ENCODE data around the gene OR51F1. TPM values are rescaled to one million over a fixed set of nuclear protein-coding genes. Genes with fewer than 3 reads are reported as not detected.

The OR51F1 gene
- total and polyA plus RNA-seq, 2 of the 8 experiments (the other 6 are each of a cell fraction or from before 2014, with no cell fraction given): not detected

DNA sequence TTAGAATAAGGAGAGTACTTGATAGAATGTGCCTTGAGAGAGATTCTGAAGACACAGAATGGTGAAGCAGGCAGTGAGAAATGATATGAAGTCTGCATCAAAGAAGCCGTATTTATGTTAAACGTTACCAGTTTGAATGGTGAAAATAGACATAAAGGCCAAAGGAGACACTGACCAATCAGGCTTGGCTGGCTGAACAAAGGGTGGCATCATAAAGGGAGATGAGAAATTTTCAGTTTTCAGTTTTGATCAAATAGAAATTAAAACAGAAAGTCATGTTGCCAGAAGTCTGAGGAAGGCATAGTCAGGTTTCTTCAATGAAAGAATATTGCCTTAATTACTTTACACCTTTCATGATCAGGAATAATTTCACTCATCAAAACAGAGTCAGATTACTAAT, 6.6 kb downstream of the OR51F1 start:
- WGBS, 2 experiments (ENCODE audit: extremely low coverage in 1 of 2, insufficient coverage in 1 of 2, insufficient read length in 1 of 2, insufficient replicate concordance in 2 of 2, low coverage in 1 of 2, low lambda C conversion rate in 2 of 2, missing lambda C conversion rate in 1 of 2): 86% methylated on average over 2 of the region's 2 CpGs; no CpG with 5 or more reads in 1 of the 2 experiments
- CTCF ChIA-PET (ENCODE audit: partially characterized antibody): no interaction called here
- H4K5ac ChIP-seq (ENCODE audit: insufficient read length, low read depth, low read length): no peak overlapping the region

More for the DNA sequence above, 6.6 kb downstream of the OR51F1 start:
- H3K18ac ChIP-seq (ENCODE audit: extremely low read depth, low read length): no peak overlapping the region
- FAIRE-seq: no peak
- no peak overlapping the region for H2AK5ac ChIP-seq (ENCODE audit: low read depth, low read length)
- H3K79me2 ChIP-seq (ENCODE audit: control insufficient read depth in 1 of 2, insufficient read depth in 2 of 2, low read length in 2 of 2): no peaks in the 10 kb centered on the region
- no peak overlapping the region for H3K4me3 ChIP-seq (ENCODE audit: extremely low read depth in 1 of 4, insufficient read depth in 2 of 4, low read depth in 3 of 4, low read length in 4 of 4)
- H3K56ac ChIP-seq (replicated peaks; ENCODE audit: insufficient read length, low read depth, low read length): no peak overlapping the region
- no peak overlapping the region for H3K14ac ChIP-seq (ENCODE audit: insufficient read length)
- H3K4ac ChIP-seq (replicated peaks; ENCODE audit: insufficient read length, low read depth, low read length): no peak overlapping the region
- H3K9ac ChIP-seq (replicated peaks in 1 of 4; ENCODE audit: extremely low read depth in 1 of 4, low read depth in 3 of 4, low read length in 3 of 4): no peak overlapping the region
- H3K79me1 ChIP-seq (ENCODE audit: low read depth, low read length): no peaks in the 10 kb centered on the region
- H3K23ac ChIP-seq (ENCODE audit: insufficient read length): no peak overlapping the region
- no peak overlapping the region for H2BK5ac ChIP-seq (ENCODE audit: low read depth, low read length)
- no peaks in the 10 kb centered on the region for H3K23me2 ChIP-seq (ENCODE audit: low read depth, low read length)
- no peaks in the 10 kb centered on the region for H4K20me1 ChIP-seq (replicated peaks in 1 of 2; ENCODE audit: control insufficient read depth in 1 of 2, insufficient read depth in 2 of 2, low read length in 2 of 2)
- TF ChIP-seq NANOG (IDR thresholded peaks at IDR 0.05; ENCODE audit: insufficient read depth, low read depth, low read length, poor library complexity, severe bottlenecking): no peak
- no peak for TF ChIP-seq GABPA (IDR thresholded peaks at IDR 0.05; ENCODE audit: borderline replicate concordance, insufficient read depth, low read length)
- no peak for TF ChIP-seq SIX5 (IDR thresholded peaks at IDR 0.05; ENCODE audit: low read depth, low read length)
- no peak for TF ChIP-seq JUND (IDR thresholded peaks at IDR 0.05; ENCODE audit: low read length)
- TF ChIP-seq HDAC6 (IDR thresholded peaks at IDR 0.05; ENCODE audit: low read depth, low read length): no peak
- TF ChIP-seq BRCA1 (IDR thresholded peaks at IDR 0.05; ENCODE audit: low read depth, low read length): no peak
- no peak for TF ChIP-seq SP1 (IDR thresholded peaks at IDR 0.05; ENCODE audit: low read depth, low read length)
- no peak for TF ChIP-seq NRF1 (IDR thresholded peaks at IDR 0.05; ENCODE audit: low read depth, low read length)
- TF ChIP-seq TAF7 (optimal IDR thresholded peaks at IDR 0.05; ENCODE audit: borderline replicate concordance, low read depth, low read length): no peak
- no peak for TF ChIP-seq BCL11A (IDR thresholded peaks at IDR 0.05; ENCODE audit: low read depth in 2 of 2, low read length in 2 of 2)
- TF ChIP-seq RBBP5 (IDR thresholded peaks at IDR 0.05; ENCODE audit: borderline replicate concordance, low read depth, low read length): no peak
- TF ChIP-seq POU5F1 (IDR thresholded peaks at IDR 0.05; ENCODE audit: low read depth, low read length): no peak
- no peak for TF ChIP-seq MAFK (IDR thresholded peaks at IDR 0.05; ENCODE audit: low read depth, low read length)
- TF ChIP-seq CTBP2 (IDR thresholded peaks at IDR 0.05; ENCODE audit: borderline replicate concordance, insufficient read depth, insufficient read length, low read length): no peak
- TF ChIP-seq TAF1 (IDR thresholded peaks at IDR 0.05; ENCODE audit: low read depth, low read length): no peak
- no peak for TF ChIP-seq EZH2 (IDR thresholded peaks at IDR 0.05; ENCODE audit: low read depth, low read length, severe bottlenecking)
- no peak overlapping the region for H2BK15ac ChIP-seq (ENCODE audit: low read length)
- no peak overlapping the region for H2BK12ac ChIP-seq (ENCODE audit: low read depth, low read length)
- H3K4me1 ChIP-seq (replicated peaks in 1 of 4; ENCODE audit: control insufficient read depth in 3 of 4, insufficient read depth in 4 of 4, low read length in 3 of 4): no peaks in the 10 kb centered on the region
- no peaks in the 10 kb centered on the region for H3K36me3 ChIP-seq (ENCODE audit: control insufficient read depth in 2 of 4, insufficient read depth in 4 of 4, low read length in 3 of 4)
- H2BK120ac ChIP-seq (replicated peaks; ENCODE audit: low read depth, low read length): no peak overlapping the region
- H3K27ac ChIP-seq (ENCODE audit: low read depth, low read length): no peak overlapping the region
- no peak overlapping the region for H3K4me2 ChIP-seq (ENCODE audit: insufficient read depth in 1 of 2, low read depth in 2 of 2, low read length in 2 of 2)
- no peaks in the 10 kb centered on the region for H3K9me3 ChIP-seq (ENCODE audit: insufficient read depth in 2 of 2, low read depth in 1 of 2, low read length in 1 of 2)
- H4K91ac ChIP-seq (replicated peaks; ENCODE audit: insufficient read length, low read length): no peak overlapping the region
- POLR2A ChIA-PET (ENCODE audit: partially characterized antibody): no interaction called here
- H2BK20ac ChIP-seq (ENCODE audit: low read length): no peak overlapping the region
- no peaks in the 10 kb centered on the region for H3K27me3 ChIP-seq (replicated peaks in 1 of 4; ENCODE audit: control insufficient read depth in 3 of 4, extremely low read depth in 1 of 4, insufficient read depth in 3 of 4, low read length in 3 of 4)
- no peak overlapping the region for H4K8ac ChIP-seq (ENCODE audit: extremely low read depth, insufficient read depth, low read length)
- H2AFZ ChIP-seq (ENCODE audit: low read length): no peak overlapping the region
- DNase-seq (ENCODE audit: low read depth in 1 of 2, low spot score in 2 of 2): no peak

Data from H1 (cell line).